Measurements from ENCODE around the gene SLC35C1. TPM values are rescaled to one million over a fixed set of nuclear protein-coding genes. Genes with fewer than 3 reads are reported as not detected.
"Not testable (repeated sequence)": the region's sequence is repeated elsewhere in the genome, so short reads cannot be mapped to it uniquely, and the experiment has no call there.

The SLC35C1 gene
- total RNA-seq, 1 experiment from 2014 or later, result 9.5 TPM

- no peaks in the 10 kb centered on the region for H3K27me3 ChIP-seq (ENCODE audit: low read length)
- ATAC-seq, result no peak
- H3K4me1 ChIP-seq (ENCODE audit: insufficient read depth, low read length), result peaks cover 6% of the 10 kb centered on the region; the same call in 1 of the 2 replicates
- H4K20me1 ChIP-seq (ENCODE audit: low read length), result no peaks in the 10 kb centered on the region
- no peaks in the 10 kb centered on the region for H3F3A ChIP-seq (ENCODE audit: low read length, unreplicated experiment)
- BruUV-seq (replicated peaks), result no TSS peak
- no peak overlapping the region for H3K4me2 ChIP-seq (ENCODE audit: low read length)
- H3K9ac ChIP-seq (ENCODE audit: low read length), result no peak overlapping the region
- no peaks in the 10 kb centered on the region for H3K9me2 ChIP-seq (replicated peaks; ENCODE audit: low read length)
- no peaks in the 10 kb centered on the region for H3K9me3 ChIP-seq (ENCODE audit: low read length)
- DNase-seq, result no peak
- intact Hi-C loops (cut with micrococcal nuclease), result no loop called here
- H2AFZ ChIP-seq (ENCODE audit: low read length), result no peak overlapping the region
- H3K79me2 ChIP-seq (ENCODE audit: low read length), result no peaks in the 10 kb centered on the region
- no peak overlapping the region for H3K4me3 ChIP-seq (ENCODE audit: low read length)
- H3K36me3 ChIP-seq (ENCODE audit: low read depth, low read length), result no peaks in the 10 kb centered on the region
- POLR2A ChIA-PET (ENCODE audit: unreplicated experiment), result no interaction called here
- CTCF ChIA-PET, result no interaction called here
- H3K27ac ChIP-seq (ENCODE audit: low read length), result no peak overlapping the region
- TF ChIP-seq EZH2 (IDR thresholded peaks at IDR 0.05; ENCODE audit: low read length, unreplicated experiment) (no peak), CTCF (conservative IDR thresholded peaks at IDR 0.05; ENCODE audit: low read depth, low read length) (no peak), EZH2phosphoT487 (IDR thresholded peaks at IDR 0.05; ENCODE audit: borderline replicate concordance, low read length) (no peak)
Observed at GRCh38 chr11:45839204-45839603, 34.3 kb downstream of the SLC35C1 start.

GRCh38 chr11:45840251-45840650 lies 35.3 kb downstream of the SLC35C1 start:
- H3K27me3 ChIP-seq (ENCODE audit: low read length); H3K79me2 ChIP-seq (ENCODE audit: low read length); H3K4me3 ChIP-seq (ENCODE audit: low read length); H3K4me2 ChIP-seq (ENCODE audit: low read length); BruUV-seq (replicated peaks); H3K27ac ChIP-seq (ENCODE audit: low read length); CTCF ChIA-PET; H3K9me2 ChIP-seq (replicated peaks; ENCODE audit: low read length); H2AFZ ChIP-seq (ENCODE audit: low read length); H3K4me1 ChIP-seq (ENCODE audit: insufficient read depth, low read length); POLR2A ChIA-PET (ENCODE audit: unreplicated experiment); H4K20me1 ChIP-seq (ENCODE audit: low read length); ATAC-seq; H3K9me3 ChIP-seq (ENCODE audit: low read length); H3K36me3 ChIP-seq (ENCODE audit: low read depth, low read length); H3K9ac ChIP-seq (ENCODE audit: low read length); DNase-seq; H3F3A ChIP-seq (ENCODE audit: low read length, unreplicated experiment): not testable (repeated sequence)
- intact Hi-C loops (cut with micrococcal nuclease), result loop anchor here (5.0 kb wide), 1 partner anchor 167 kb away; no protein-coding TSS in a partner anchor

GRCh38 chr11:45843158-45843924 lies 38.4 kb downstream of the SLC35C1 start:
- Histone ChIP-seq H3K36me3 (ENCODE audit: low read depth, low read length) (no peaks in the 10 kb centered on the region), H3K9me3 (ENCODE audit: low read length) (no peaks in the 10 kb centered on the region), H3K4me2 (ENCODE audit: low read length) (peak overlapping the region; percentile 85), H3K79me2 (ENCODE audit: low read length) (peaks cover 9% of the 10 kb centered on the region), H3K4me1 (ENCODE audit: insufficient read depth, low read length) (peaks cover 13% of the 10 kb centered on the region), H3K27me3 (ENCODE audit: low read length) (no peaks in the 10 kb centered on the region), H2AFZ (ENCODE audit: low read length) (peak overlapping the region; percentile 88), H3K9me2 (replicated peaks; ENCODE audit: low read length) (no peaks in the 10 kb centered on the region), H4K20me1 (ENCODE audit: low read length) (no peaks in the 10 kb centered on the region; the same call in 1 of the 2 replicates), H3F3A (ENCODE audit: low read length, unreplicated experiment) (no peaks in the 10 kb centered on the region), H3K4me3 (ENCODE audit: low read length) (peak overlapping the region; percentile 57), H3K27ac (ENCODE audit: low read length) (0 out of 2 replicates have a peak overlapping the region, but pooled peaks have one; percentile 13), H3K9ac (ENCODE audit: low read length) (no peak overlapping the region)
- TF ChIP-seq CTCF (conservative IDR thresholded peaks at IDR 0.05; ENCODE audit: low read depth, low read length) (peak; percentile 92), EZH2phosphoT487 (IDR thresholded peaks at IDR 0.05; ENCODE audit: borderline replicate concordance, low read length) (no peak)
- POLR2A ChIA-PET (ENCODE audit: unreplicated experiment), result interaction anchor here (0.5 kb wide), 1 partner anchor 485 kb away, joined by 5 read pairs; no protein-coding TSS in a partner anchor
- intact Hi-C loops (cut with micrococcal nuclease), result loop anchor here (1.0 to 5.0 kb wide), 3 partner anchors 39 to 164 kb away; partner anchors contain the start of gene SLC35C1
- ATAC-seq (peak; percentile 59), DNase-seq (peak; percentile 88)
- CTCF ChIA-PET, result interaction anchor here (0.9 to 1.1 kb wide), 2 partner anchors 28 to 163 kb away, joined by 3 read pairs; no protein-coding TSS in a partner anchor
- no TSS peak for BruUV-seq (replicated peaks)
